Small intestine (tissue), 16 donors: ENCODE data around the gene SAPCD2. TPM values are rescaled to one million over a fixed set of nuclear protein-coding genes. Genes with fewer than 3 reads are reported as not detected.
A peak's percentile ranks its signal among the peaks of the same experiment; 100 is the strongest.
"Not testable (repeated sequence)": the region's sequence is repeated elsewhere in the genome, so short reads cannot be mapped to it uniquely, and the experiment has no call there.

Experiments used
- DNase-seq, 2 donors: peaks; one replicate each; pipeline versions ENCODE4 v3.0.0 to v3.0.0-alpha.2; 2013
- FAIRE-seq: peaks from 2 replicates; lab custom pipeline; 2012; peaks lifted over from hg19 to GRCh38; lab: Jason Lieb, UNC
- H3K27ac ChIP-seq, 3 donors: one replicate each; pipeline ENCODE4 v1.5.1; 2013; ENCODE audit warnings: low read length in 2 of 3, mild to moderate bottlenecking in 2 of 3, control low read depth in 1 of 3, inconsistent platforms in 1 of 3, low read depth in 1 of 3, moderate library complexity in 1 of 3
- H3K27me3 ChIP-seq, 3 donors: one replicate each; pipeline ENCODE4 v1.6.1; 2013; ENCODE audit warnings: low read length in 3 of 3, inconsistent platforms in 1 of 3; ENCODE audit not compliant: control insufficient read depth in 3 of 3, insufficient read depth in 3 of 3
- H3K36me3 ChIP-seq, 3 donors: one replicate each; pipeline ENCODE4 v1.6.1; 2013; ENCODE audit warnings: low read length in 3 of 3, inconsistent platforms in 1 of 3, low read depth in 1 of 3, mild to moderate bottlenecking in 1 of 3, moderate library complexity in 1 of 3; ENCODE audit not compliant: control insufficient read depth in 3 of 3, insufficient read depth in 2 of 3
- H3K4me1 ChIP-seq, 3 donors: one replicate each; pipeline ENCODE4 v1.6.1; 2013; ENCODE audit warnings: low read length in 2 of 3, inconsistent platforms in 1 of 3, low read depth in 1 of 3, mild to moderate bottlenecking in 1 of 3, moderate library complexity in 1 of 3; ENCODE audit not compliant: control insufficient read depth in 3 of 3, insufficient read depth in 2 of 3
- H3K4me3 ChIP-seq, 3 donors: one replicate each; pipeline ENCODE4 v1.5.1; 2013; ENCODE audit warnings: low read length in 3 of 3, control low read depth in 1 of 3, inconsistent platforms in 1 of 3, low read depth in 1 of 3, mild to moderate bottlenecking in 1 of 3, moderate library complexity in 1 of 3
- H3K9me3 ChIP-seq, 2 donors: one replicate each; pipeline ENCODE4 v1.6.1; 2013; ENCODE audit warnings: low read depth in 1 of 2, low read length in 1 of 2; ENCODE audit not compliant: control insufficient read depth in 2 of 2, insufficient read depth in 1 of 2
- WGBS, 3 donors: extraction: QIAGEN DNeasy Blood & Tissue Kit; methylation state at CpG; one replicate each; pipeline ENCODE4 v1.1.7; 2013; 5-methylcytosine and 5-hydroxymethylcytosine counted together
- long read RNA-seq, 10 donors: transcript quantifications; one replicate each; lab custom pipeline, GENCODE V29; 2026
- polyA plus RNA-seq, 4 donors: library from polyadenylated mRNA; stranded (reverse) in 3 of 4; unstranded in 1 of 4; fragments of 200-250 nt in 3 of 4; fragments of 120-200 nt in 1 of 4; gene quantifications; one replicate each; pipeline versions ENCODE4 v1.2.1 to v1.2.3, GENCODE V29; 2013
- donor health status: healthy with polysubstance abuse.
- donor health status: control.
- donor health status: control.
- donor health status: Bipolar disorder and iron deficiency.
- donor health status: healthy.

Gene SAPCD2
- 10 to 100 TPM in 2 of 4 donors, 1 to 10 TPM in 1, under 1 TPM in 1; 0.81 to 22.2 (median 7.0) TPM for polyA plus RNA-seq
- long read RNA-seq, donor 1, partial matches to known transcripts = 0 of 2 reads
- long read RNA-seq, donor 1, other reads (novel, unspliced or antisense) = 0 of 2 reads
- long read RNA-seq, donor 2, partial matches to known transcripts = 0 of 2 reads
- long read RNA-seq, donor 2, other reads (novel, unspliced or antisense) = 0 of 2 reads
- long read RNA-seq, donor 3, partial matches to known transcripts = 0 of 1 reads
- long read RNA-seq, donor 3, other reads (novel, unspliced or antisense) = 0 of 1 reads
- long read RNA-seq, donor 4 = 0 reads
- long read RNA-seq, donor 5 = 0 reads
- long read RNA-seq, donor 6 = 0 reads
- long read RNA-seq, donor 7 = 0 reads
- long read RNA-seq, donor 8 = 0 reads
- long read RNA-seq, donor 9 = 0 reads
- long read RNA-seq, donor 10 = 0 reads

GRCh38 chr9:137070201-137070905 lies at the start of gene SAPCD2:
TSS of gene SAPCD2 (minus strand) at chr9:137070557. CDS start at chr9:137070460, 97 bp downstream.
- WGBS, 3 donors = 0 to 1% (median 1%) methylated on average over 40 to 74 of the region's 74 CpGs

GRCh38 chr9:137118092-137118603 lies 47.8 kb upstream of the SAPCD2 start:
- not testable (repeated sequence) for H3K27ac ChIP-seq, H3K4me3 ChIP-seq, FAIRE-seq, DNase-seq, H3K9me3 ChIP-seq, H3K36me3 ChIP-seq
- peaks cover 0 to 27% (median 4%) of the 10 kb centered on the region in 3 donors for H3K4me1 ChIP-seq
- WGBS, 3 donors = 61 to 82% (median 65%) methylated on average over 12 of the region's 12 CpGs
- peaks cover 0 to 23% (median 0%) of the 10 kb centered on the region in 3 donors for H3K27me3 ChIP-seq

More at GRCh38 chr9:137070201-137070905, at the start of gene SAPCD2:
- H3K36me3 ChIP-seq = peaks cover 0 to 11% (median 0%) of the 10 kb centered on the region in 3 donors
- H3K4me1 ChIP-seq = peaks cover 0 to 42% (median 4%) of the 10 kb centered on the region in 3 donors
- FAIRE-seq (no peak), DNase-seq (peak; percentile 91 to 95)
- peak within 1 kb of the TSS; percentile 24 to 49 (median 42) for H3K4me3 ChIP-seq
- no peaks in the 10 kb centered on the region for H3K9me3 ChIP-seq
- H3K27me3 ChIP-seq = peaks cover 0 to 6% (median 0%) of the 10 kb centered on the region in 3 donors
- H3K27ac ChIP-seq = peak within 1 kb of the TSS in 2 of 3 donors; percentile 27 to 77

GRCh38 chr9:137117269-137117731 lies 46.9 kb upstream of the SAPCD2 start:
- DNase-seq (no peak), FAIRE-seq (no peak)
- WGBS, 3 donors = 73 to 79% (median 79%) methylated on average over 15 of the region's 15 CpGs
- Histone ChIP-seq H3K36me3 (peaks cover 0 to 13% (median 2%) of the 10 kb centered on the region in 3 donors), H3K4me3 (no peak overlapping the region), H3K27me3 (peaks cover 0 to 23% (median 0%) of the 10 kb centered on the region in 3 donors), H3K27ac (no peak overlapping the region), H3K4me1 (peaks cover 0 to 27% (median 4%) of the 10 kb centered on the region in 3 donors), H3K9me3 (no peaks in the 10 kb centered on the region)

GRCh38 chr9:137116728-137117127 lies 46.4 kb upstream of the SAPCD2 start:
- Histone ChIP-seq H3K27me3 (peaks cover 0 to 23% (median 0%) of the 10 kb centered on the region in 3 donors), H3K4me3 (no peak overlapping the region), H3K27ac (no peak overlapping the region), H3K36me3 (peaks cover 0 to 18% (median 4%) of the 10 kb centered on the region in 3 donors), H3K4me1 (peaks cover 0 to 27% (median 4%) of the 10 kb centered on the region in 3 donors), H3K9me3 (no peaks in the 10 kb centered on the region)
- peak in 1 of 2 donors; percentile 51 for DNase-seq
- 36 to 62% (median 51%) methylated on average over 17 of the region's 17 CpGs for WGBS, 3 donors
- no peak for FAIRE-seq

GRCh38 chr9:137116027-137116507 lies 45.7 kb upstream of the SAPCD2 start:
- Histone ChIP-seq H3K4me3 (no peak overlapping the region), H3K9me3 (no peaks in the 10 kb centered on the region), H3K4me1 (peaks cover 0 to 27% (median 4%) of the 10 kb centered on the region in 3 donors), H3K27ac (no peak overlapping the region), H3K36me3 (peaks cover 0 to 25% (median 7%) of the 10 kb centered on the region in 3 donors), H3K27me3 (peaks cover 0 to 23% (median 0%) of the 10 kb centered on the region in 3 donors)
- no peak for FAIRE-seq
- DNase-seq = no peak
- WGBS, 3 donors = 38 to 72% (median 68%) methylated on average over 6 of the region's 6 CpGs

GRCh38 chr9:137115394-137116026 lies 45.2 kb upstream of the SAPCD2 start:
- no peak overlapping the region for H3K4me3 ChIP-seq
- no peak for FAIRE-seq
- no peak overlapping the region for H3K27ac ChIP-seq
- no peak for DNase-seq
- no peaks in the 10 kb centered on the region for H3K9me3 ChIP-seq
- peaks cover 0 to 23% (median 0%) of the 10 kb centered on the region in 3 donors for H3K27me3 ChIP-seq
- H3K4me1 ChIP-seq = peaks cover 0 to 27% (median 4%) of the 10 kb centered on the region in 3 donors
- H3K36me3 ChIP-seq = peaks cover 0 to 30% (median 7%) of the 10 kb centered on the region in 3 donors
- WGBS, 3 donors = 45 to 79% (median 71%) methylated on average over 19 to 21 of the region's 21 CpGs

- peaks cover 0 to 27% (median 4%) of the 10 kb centered on the region in 3 donors for H3K4me1 ChIP-seq
- FAIRE-seq = no peak
- no peaks in the 10 kb centered on the region for H3K9me3 ChIP-seq
- H3K27me3 ChIP-seq = peaks cover 0 to 23% (median 0%) of the 10 kb centered on the region in 3 donors
- peak; percentile 68 to 90 for DNase-seq
- H3K36me3 ChIP-seq = peaks cover 0 to 38% (median 7%) of the 10 kb centered on the region in 3 donors
- 3 to 4% (median 3%) methylated on average over 63 to 70 of the region's 70 CpGs for WGBS, 3 donors
- H3K4me3 ChIP-seq = peak within 1 kb of the TSS; percentile 34 to 79 (median 73)
- H3K27ac ChIP-seq = no peak within 1 kb of the TSS
Measured at GRCh38 chr9:137114613-137115393, 44.4 kb upstream of the SAPCD2 start, which contains the start of gene DPP7. TSS of gene DPP7 (minus strand) at chr9:137114733. CDS start at chr9:137114713, 20 bp downstream.
